HG03571 (cell line): ENCODE results near the gene SMIM9.
"Not testable (repeated sequence)": the region's sequence is repeated elsewhere in the genome, so short reads cannot be mapped to it uniquely, and the experiment has no call there.

Experiments
- ATAC-seq: cut with Tn5 transposase; IDR thresholded peaks from one replicate; pipeline ENCODE4 v1.9.1; 2021; ENCODE audit not compliant: unreplicated experiment

Gene SMIM9

DNA sequence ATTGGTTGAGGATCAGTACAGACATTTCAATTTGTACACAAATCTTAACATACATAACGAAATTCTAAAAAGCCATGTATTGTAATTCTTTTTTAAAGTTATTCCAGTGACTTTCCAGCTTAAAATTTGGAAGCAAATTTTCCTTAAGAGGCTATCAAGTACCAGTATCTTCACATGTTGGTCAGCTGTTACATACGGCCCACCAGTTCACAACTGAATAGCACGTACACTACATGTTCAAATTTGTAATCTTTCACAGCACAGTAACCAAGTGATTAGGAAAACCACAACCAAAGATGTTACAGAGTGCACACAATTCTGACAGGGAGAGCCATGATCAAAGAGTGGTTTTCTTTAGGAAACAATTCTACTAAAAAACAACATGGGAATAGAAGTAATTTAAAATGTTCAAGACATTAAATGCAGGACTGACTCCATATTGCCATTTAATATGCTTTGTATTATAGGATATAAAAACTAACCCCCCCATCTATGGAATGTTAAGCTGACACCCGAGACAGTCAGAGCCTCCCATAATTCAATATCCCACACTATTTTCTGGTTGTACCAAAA is 18.1 kb downstream of the SMIM9 start:
- not testable (repeated sequence) for ATAC-seq

- ATAC-seq, result no peak
Measured at GRCh38 chrX:154815274-154815818, 19.1 kb downstream of the SMIM9 start.

DNA sequence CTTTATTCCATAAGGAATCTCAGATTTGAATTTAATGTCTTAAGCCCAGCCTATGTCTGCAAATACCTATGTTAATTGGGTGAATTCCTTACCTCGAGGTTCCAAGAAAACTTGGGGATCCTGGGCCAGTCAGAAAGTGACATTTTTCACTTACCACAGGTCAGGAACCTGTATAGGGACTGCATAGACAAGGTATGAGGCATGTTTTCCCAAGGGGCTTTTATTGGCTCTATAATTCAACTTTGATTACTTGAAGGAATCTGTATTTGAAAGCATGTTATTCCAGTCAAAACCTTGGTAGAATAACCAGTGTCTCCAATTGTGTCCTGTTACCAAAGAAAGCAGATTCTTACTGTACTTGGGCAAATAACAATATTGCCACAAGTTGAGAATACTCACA is 20.7 kb downstream of the SMIM9 start:
- no peak for ATAC-seq

DNA sequence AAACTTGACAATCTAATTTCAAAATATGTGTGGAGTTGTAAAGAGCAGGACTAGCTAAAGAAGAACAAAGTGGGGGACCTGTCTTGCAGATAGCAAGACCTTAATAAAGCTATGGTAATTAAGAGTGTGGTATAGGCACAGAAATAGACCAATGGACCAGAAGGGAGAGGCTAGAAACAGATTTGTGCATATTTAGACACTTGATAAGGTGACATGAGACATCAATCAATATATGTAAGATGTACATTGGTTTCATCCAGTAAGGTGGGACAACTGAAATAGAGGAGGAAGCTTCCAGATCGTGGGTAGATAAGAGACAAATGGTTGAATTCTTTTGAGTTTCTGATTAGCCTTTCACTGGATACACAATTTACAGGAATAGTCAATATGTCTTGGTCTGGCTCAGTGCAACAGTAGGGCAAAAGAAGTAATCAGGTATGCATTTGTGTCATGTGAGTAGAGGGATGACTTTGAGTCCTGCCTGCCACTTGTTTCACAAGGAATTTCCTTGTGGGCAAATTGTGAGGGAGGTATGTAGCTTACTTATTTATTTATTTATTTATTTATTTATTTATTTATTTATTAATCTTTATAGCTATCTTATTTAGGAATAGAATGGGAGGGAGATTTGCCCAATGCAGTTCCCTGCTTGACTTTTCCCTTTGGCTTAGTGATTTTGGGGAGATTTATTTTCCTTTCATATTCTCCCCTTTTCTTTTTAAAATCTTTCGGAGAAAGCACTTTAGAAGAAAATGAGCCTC is 21.9 kb downstream of the SMIM9 start:
- no peak for ATAC-seq

GRCh38 chrX:154809939-154810665 is 24.4 kb downstream of the SMIM9 start:
- no peak for ATAC-seq

GRCh38 chrX:154806837-154807501 is 27.5 kb downstream of the SMIM9 start:
- ATAC-seq, result no peak

DNA sequence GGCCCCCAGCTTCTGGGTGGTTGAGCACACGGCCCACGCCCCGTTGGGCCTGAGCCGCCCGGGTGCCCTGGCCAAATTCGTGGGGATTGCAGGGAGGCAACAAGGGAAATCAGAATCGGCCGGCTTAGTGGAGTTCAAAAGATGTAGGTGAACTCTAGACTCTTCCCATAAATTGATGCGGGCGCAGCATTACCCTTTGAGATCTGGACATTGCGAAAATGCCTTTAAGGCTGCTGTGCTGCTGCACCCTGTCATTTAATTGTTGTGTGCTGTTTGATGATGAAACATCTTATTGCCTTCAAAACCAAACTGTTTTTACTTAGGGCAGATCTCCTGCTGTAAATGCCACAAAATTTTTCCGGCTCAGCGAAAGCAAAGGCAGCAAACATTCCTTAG is 28.8 kb downstream of the SMIM9 start:
- ATAC-seq, result peak; percentile 17

- peak; percentile 97 for ATAC-seq
Measured at GRCh38 chrX:154804957-154805695, 29.3 kb downstream of the SMIM9 start, which contains the start of gene MPP1. Gene MPP1 (minus strand): TSS chrX:154805485. CDS start chrX:154805373, 112 bp downstream.

DNA sequence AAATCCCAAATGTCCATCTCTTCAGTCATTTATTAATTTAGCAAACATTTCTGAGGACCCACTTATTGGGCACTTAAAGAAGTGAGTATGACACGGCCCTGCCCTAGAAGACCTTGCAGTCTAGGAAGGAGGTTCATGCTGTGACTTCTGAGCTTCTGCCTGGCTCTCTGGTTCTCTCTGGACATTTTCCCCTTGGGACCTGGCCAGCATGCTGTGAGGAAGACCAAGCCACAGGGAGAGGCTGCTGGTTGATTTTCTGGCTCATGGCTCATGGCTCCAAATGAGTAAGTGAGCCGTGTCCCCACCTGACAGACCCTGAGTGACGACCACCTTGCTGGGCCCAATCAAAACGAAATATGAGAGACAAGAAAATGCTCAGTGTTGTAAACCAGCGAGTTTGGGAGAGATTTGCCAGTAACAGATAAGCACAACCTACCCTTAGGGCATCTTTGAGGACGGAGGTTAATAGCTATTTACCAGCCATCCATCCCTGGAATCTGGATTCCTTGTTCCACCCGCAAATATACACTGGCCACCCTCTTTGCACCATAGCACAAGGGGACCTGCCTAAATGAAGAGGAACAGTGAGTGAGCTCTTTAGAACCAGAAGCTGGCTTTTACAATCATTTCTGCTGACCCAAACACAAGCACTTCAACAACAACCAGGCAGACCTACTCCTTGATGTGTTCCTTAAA is 30.1 kb downstream of the SMIM9 start:
- ATAC-seq, result no peak

DNA sequence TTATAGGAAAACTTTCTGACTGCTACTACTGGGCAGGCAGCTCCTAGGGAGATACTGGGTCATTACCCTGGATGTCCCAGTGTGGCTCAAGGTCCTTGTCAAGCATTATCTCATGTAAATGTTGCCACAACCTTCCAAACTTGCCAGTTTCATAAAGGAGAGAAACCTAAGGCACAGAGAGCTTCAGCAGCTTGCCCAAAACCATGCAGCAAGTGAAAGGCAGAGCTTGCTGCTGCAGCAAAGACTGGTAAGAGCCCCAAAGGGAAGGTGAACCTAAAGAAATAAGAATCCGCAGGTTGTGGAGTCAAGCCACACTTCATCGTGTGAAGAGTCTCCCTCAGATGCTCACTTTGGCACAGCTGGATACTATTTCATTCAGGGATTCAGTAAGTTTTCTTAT is 31.5 kb downstream of the SMIM9 start:
- ATAC-seq, result no peak

GRCh38 chrX:154800478-154801210 is 33.8 kb downstream of the SMIM9 start:
- no peak for ATAC-seq

DNA sequence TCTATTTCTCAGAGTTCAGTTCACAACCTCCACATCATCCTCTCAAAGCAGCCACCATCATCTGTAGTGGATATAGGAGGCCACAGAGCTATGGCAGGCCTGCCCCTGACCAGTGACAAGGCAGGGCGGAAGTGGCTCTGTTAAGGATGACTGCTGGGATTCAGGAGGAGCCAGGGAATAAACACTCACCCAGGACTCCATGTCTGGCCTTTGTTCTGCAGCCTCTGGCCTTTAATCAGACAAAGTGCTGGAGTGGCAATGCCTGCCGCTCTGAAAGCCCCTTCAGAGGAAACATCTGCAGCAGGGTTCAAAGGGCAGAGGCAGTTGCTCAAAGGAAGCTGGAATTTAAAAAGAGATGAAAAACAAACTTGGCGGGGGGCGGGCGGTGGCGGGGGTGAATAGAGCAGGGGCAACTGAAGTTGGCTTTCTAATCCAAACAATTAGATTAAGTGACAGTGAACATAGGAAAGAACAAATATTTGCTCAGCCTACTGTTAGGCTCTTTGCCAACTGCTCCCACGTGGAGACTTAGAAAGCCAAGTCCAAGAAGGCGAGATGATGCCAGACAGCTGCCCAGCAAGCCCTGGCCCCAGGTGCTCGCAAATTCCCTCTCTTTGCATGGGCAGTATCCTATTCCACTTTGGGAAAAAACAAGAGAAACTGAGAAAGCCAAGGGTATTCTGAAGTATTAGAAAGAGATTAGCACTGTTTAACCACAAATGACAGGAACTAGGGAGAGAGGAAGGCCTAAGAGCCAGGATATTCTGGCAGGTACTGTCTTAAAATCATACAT is 34.7 kb downstream of the SMIM9 start:
- ATAC-seq, result no peak

DNA sequence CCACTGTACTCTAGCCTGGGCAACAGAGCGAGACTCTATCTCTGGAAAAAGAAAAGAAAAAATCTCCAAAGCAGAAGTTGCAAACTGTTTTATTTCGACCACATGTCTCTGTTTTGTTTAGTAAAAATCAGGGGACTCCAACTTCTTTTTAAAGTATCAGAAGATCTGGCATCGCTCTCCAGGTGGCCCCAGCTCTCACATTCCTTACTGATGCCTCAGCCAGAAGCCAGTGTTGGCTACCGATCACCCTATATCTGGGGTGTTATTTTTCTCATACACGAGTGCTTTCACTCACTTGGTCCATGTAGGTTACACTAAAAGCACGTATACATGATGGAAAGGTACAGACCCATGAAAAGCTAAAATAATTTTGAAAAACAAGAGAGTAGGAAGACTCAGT is 37.5 kb downstream of the SMIM9 start:
- ATAC-seq, result no peak

DNA sequence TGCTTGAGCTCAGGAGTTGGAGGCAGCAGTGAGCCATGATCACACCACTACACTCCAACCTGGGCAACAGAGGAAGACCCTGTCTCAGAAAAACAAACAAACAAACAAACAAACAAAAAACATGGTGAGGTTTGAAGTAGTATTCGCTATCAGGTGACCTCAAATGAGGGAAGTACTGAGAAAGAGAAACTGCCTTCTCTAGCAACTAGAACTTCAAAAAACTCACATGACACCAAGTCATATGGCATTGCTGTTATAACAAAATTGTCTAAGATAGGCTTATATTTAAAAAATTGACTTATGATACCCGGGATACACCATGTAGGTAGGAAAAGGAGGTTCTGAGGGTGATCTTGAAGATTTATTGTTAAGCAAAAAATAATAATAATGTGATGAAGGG is 39.4 kb downstream of the SMIM9 start:
- ATAC-seq, result no peak

DNA sequence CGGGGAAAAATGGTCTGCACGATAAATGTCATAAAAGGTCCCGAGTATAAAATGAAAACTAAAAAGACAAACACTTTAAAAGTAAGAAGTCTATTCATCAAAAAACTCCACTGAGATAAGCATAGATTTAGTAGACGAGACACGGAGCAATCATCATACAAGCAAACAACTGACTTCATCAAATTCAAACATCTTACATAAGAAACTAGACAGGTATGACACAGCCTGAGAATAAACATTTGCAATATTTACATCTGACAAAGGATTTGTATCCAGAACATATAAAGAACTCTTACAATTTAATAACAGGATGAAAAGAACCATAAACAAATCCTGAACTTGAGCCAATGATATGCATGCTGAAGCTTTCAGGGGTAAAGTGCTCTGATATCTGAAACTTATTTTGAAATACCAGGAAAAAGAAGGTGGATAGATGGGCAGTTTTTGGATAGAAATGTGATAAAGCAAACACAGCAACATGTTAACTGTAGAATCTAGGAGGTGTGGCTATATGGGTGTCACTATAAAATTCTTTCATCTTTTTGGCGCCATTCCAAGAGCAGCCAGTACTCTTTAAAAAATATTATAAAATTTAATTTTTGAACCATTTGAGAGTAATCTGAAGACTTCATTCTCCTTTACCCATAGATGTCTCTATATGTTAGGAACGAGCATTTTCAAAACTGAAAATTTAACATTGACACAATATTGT is 41.2 kb downstream of the SMIM9 start:
- ATAC-seq, result no peak

DNA sequence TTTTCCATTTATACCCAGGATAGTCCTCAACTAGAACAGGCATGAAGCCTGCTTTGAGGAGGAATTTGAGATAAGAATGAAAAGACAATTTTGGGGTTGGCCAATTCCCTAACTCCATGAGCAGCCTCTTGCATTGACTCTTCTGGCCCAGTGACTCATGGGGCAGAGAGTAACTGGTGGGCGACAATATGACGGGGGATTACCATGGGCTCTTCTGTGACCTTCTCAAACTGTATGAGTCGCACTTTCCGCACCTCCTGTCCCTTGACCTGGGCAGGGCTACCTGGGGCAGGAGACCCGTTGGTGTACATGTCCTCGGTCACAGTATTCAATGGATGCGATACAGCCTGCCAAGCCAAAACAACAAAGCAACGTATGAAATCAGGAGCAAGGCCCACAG is 42.5 kb downstream of the SMIM9 start:
- no peak for ATAC-seq

- no peak for ATAC-seq
Measured at GRCh38 chrX:154791467-154791866, 43.0 kb downstream of the SMIM9 start.

GRCh38 chrX:154785716-154786115 is 48.7 kb downstream of the SMIM9 start:
- no peak for ATAC-seq
